ENCODE measurements around the gene PPIP5K1. TPM values are rescaled to one million over a fixed set of nuclear protein-coding genes. Genes with fewer than 3 reads are reported as not detected.
A peak's percentile ranks its signal among the peaks of the same experiment; 100 is the strongest.

The PPIP5K1 gene
- total and polyA plus RNA-seq, 11 donors, result 7.2 to 23.0 (median 15.3) TPM

DNA sequence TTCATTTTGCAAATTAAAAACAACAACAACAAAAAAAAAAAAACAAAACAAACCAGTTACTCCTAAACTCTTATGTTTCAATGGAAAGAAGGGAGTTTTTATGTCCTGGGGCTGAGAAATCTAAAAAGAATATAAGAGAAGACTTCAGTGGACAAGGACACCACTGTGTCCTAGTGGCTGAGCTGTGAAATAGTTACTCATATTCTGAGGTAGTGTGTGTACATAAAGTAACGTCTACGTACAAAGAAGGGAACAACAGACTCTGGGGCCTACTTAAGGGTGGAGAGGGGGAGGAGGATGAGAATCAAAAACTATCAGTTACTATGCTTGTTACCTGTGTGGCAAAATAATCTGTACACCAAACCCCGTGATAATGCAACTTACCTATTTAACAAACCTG lies 91.0 kb downstream of the PPIP5K1 start:
- TF ChIP-seq, protein P1, sequence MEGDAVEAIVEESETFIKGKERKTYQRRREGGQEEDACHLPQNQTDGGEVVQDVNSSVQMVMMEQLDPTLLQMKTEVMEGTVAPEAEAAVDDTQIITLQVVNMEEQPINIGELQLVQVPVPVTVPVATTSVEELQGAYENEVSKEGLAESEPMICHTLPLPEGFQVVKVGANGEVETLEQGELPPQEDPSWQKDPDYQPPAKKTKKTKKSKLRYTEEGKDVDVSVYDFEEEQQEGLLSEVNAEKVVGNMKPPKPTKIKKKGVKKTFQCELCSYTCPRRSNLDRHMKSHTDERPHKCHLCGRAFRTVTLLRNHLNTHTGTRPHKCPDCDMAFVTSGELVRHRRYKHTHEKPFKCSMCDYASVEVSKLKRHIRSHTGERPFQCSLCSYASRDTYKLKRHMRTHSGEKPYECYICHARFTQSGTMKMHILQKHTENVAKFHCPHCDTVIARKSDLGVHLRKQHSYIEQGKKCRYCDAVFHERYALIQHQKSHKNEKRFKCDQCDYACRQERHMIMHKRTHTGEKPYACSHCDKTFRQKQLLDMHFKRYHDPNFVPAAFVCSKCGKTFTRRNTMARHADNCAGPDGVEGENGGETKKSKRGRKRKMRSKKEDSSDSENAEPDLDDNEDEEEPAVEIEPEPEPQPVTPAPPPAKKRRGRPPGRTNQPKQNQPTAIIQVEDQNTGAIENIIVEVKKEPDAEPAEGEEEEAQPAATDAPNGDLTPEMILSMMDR (IDR thresholded peaks at IDR 0.05), result no peak
- no peak for TF ChIP-seq POLR2A (IDR thresholded peaks at IDR 0.05)
- ATAC-seq, result no peak
- H3K4me3 ChIP-seq, result no peak overlapping the region
- H3K4me1 ChIP-seq, result no peaks in the 10 kb centered on the region
- H3K9me3 ChIP-seq, result no peaks in the 10 kb centered on the region
- H3K27ac ChIP-seq, result no peak overlapping the region
- no peak for DNase-seq
- no peaks in the 10 kb centered on the region for H3K27me3 ChIP-seq
- H3K36me3 ChIP-seq, result no peaks in the 10 kb centered on the region
- intact Hi-C loops (cut with DNase I), result no loop called here
- 68 to 83% (median 75%) methylated on average over 3 of the region's 3 CpGs for WGBS, 4 donors

DNA sequence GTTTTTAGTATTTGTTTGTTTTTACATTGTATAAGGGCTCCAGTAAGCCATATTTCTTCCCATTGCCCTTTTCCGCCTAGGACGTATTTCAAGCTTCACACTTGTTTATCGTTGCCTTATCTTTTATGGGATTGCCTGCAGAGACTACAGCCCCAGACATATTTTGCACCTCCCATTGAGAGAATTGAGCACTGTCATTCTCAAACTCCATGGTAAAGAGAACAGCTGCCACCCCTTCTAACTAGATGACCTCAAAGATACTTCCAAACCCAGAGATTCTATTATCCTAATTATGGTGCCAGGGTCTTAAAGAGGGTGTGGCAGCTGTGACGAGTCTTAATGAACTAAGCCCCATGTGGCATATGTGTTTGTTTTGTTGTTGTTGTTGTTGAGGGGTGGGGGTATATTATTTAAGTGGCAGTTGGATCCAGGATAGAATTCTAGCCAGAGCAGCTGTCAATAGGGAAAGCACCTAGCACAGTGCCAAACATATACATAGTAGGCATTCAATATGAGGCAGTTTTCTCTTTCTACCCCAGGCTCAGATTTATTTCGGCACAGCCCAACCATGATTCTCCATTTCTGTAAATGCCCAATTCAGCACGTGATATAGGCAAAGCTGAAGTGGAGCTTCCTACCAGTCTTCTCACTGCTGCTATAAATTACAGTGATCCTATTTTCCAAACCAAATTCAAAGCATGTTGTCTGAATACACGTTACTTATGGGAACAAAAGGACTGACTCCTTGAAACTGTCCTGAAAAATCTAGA lies 96.1 kb downstream of the PPIP5K1 start:
- peaks cover 0 to 27% (median 21%) of the 10 kb centered on the region in 12 donors for H3K4me1 ChIP-seq
- TF ChIP-seq, protein P1 (IDR thresholded peaks at IDR 0.05), result no peak
- no peak for TF ChIP-seq POLR2A (IDR thresholded peaks at IDR 0.05)
- 68 to 71% (median 69%) methylated on average over 7 of the region's 7 CpGs for WGBS, 4 donors
- H3K9me3 ChIP-seq, result no peaks in the 10 kb centered on the region
- H3K36me3 ChIP-seq, result peaks cover 0 to 29% (median 22%) of the 10 kb centered on the region in 9 donors
- no peak for DNase-seq
- no peaks in the 10 kb centered on the region for H3K27me3 ChIP-seq
- no peak for ATAC-seq
- peak overlapping the region in 10 of 12 donors; percentile 68 to 84 (median 78) for H3K4me3 ChIP-seq
- H3K27ac ChIP-seq, result peak overlapping the region in 8 of 12 donors; percentile 48 to 88 (median 83)
- intact Hi-C loops (cut with DNase I), result loop anchor here in 6 of 10 donors (1.0 to 2.0 kb wide), 3 partner anchors 15 to 17 kb away; no protein-coding TSS in a partner anchor

DNA sequence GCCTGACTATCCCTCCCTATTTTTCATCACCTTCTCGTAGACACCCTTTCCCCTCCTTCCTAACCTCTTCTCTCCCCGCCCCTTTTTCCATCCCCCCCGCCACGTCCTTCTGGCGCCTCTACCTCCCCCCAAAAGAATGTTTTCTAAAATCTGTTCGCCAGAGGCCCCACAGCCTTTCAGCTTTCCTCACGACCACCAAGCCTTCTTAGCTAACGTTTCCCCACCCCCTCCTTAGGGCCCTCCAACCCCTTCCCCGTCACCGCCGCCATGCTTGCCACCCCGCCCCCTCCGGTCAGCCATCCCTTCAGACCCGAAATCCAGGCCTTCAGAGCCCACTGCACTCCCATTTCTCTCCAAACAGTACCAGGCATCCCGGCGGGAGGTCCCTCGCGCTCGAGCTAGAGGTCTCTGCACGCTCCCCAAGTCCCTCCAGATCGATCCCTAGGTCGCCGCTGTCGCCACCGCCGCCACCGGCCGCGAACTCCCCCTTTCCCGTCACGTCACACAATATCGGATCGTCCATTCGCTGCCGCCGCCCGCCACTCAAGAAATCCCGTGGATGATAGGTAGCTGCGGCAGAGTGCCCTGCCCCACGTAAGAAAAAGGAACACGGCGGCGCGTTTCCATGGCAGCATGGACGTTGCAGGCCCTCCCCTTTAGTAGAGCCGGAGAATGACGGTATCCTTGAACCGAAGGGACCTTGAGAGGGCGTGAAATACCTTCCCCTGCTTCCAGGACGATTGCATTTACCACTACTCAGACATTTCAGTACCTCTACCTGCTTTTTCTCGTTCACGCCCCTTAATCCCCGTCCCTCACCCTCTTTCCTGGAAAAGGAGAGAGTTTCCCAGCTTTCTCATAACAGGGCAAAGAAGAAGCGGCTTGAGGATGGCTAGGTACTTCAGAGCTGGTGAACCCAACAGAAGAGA lies 97.1 kb downstream of the PPIP5K1 start, which contains the start of gene TP53BP1:
Gene TP53BP1 (minus strand): TSS at position 484 of the 929 bp plus-strand sequence. CDS start 113 bp downstream, at position 371.
- Histone ChIP-seq H3K4me1 (peaks cover 0 to 29% (median 21%) of the 10 kb centered on the region in 12 donors), H3K27ac (peak within 1 kb of the TSS in 11 of 12 donors; percentile 48 to 88 (median 83)), H3K36me3 (peaks cover 0 to 37% (median 23%) of the 10 kb centered on the region in 9 donors), H3K9me3 (no peaks in the 10 kb centered on the region), H3K4me3 (peak within 1 kb of the TSS; percentile 63 to 84 (median 78)), H3K27me3 (no peaks in the 10 kb centered on the region)
- 1% methylated on average over 48 to 54 of the region's 54 CpGs for WGBS, 4 donors
- TF ChIP-seq, protein P1 (IDR thresholded peaks at IDR 0.05), result no peak
- no peak for TF ChIP-seq POLR2A (IDR thresholded peaks at IDR 0.05)
- ATAC-seq (peak; percentile 99 to 100 (median 100)), DNase-seq (peak; percentile 97 to 99 (median 97))
- intact Hi-C loops (cut with DNase I), result loop anchor here in 5 of 10 donors (1.0 to 2.0 kb wide), 2 partner anchors 17 to 18 kb away; no protein-coding TSS in a partner anchor

Data from heart left ventricle (tissue), 16 donors.